Hepatocyte (in vitro differentiated cells): ENCODE measurements around the gene NAIF1.

Experiments used
- CTCF ChIP-seq: fragments of 200-600 bp; sonication (generic); IDR thresholded peaks from 2 replicates; pipeline ENCODE4 v1.5.1; 2016; ENCODE audit warnings: antibody characterized with exemption, mild to moderate bottlenecking; ENCODE audit not compliant: poor library complexity
- EZH2phosphoT487 ChIP-seq: fragments of 200-600 bp; sonication (generic); IDR thresholded peaks from one replicate; pipeline ENCODE4 v1.6.1; 2018; ENCODE audit warnings: antibody characterized with exemption, mild to moderate bottlenecking, low read depth, moderate library complexity; ENCODE audit not compliant: unreplicated experiment, severe bottlenecking

- TF ChIP-seq CTCF: no peak
- TF ChIP-seq EZH2phosphoT487: no peak
These were observed 32.3 kb upstream of the NAIF1 start for GRCh38 chr9:128099231-128099931.
